Activated CD8-positive, alpha-beta T cell treated with anti-CD3 and anti-CD28 coated beads, Interleukin-2, amount 10 ng/mL, durations not matched to agents 7 days and 5 days (primary cell): Measurements from ENCODE around the gene MRC1. TPM values are rescaled to one million over a fixed set of nuclear protein-coding genes. Genes with fewer than 3 reads are reported as not detected.

Experiments used
- ATAC-seq: fragments of 150-1000 bp; cut with Tn5 transposase; one replicate; pipeline ENCODE4 v1.10.0; 2021; ENCODE audit warnings: moderate library complexity
- CTCF ChIA-PET: fragments of 350-600 bp; sonication (Branson Sonifier 250); formaldehyde crosslinking; loops from one replicate; lab custom pipeline; 2021; ENCODE audit warnings: antibody characterized with exemption; lab: Charles Lee
- POLR2A ChIA-PET: fragments of 350-600 bp; sonication (Branson Sonifier 250); formaldehyde crosslinking; loops from one replicate; lab custom pipeline; 2021; ENCODE audit warnings: antibody characterized with exemption; lab: Charles Lee
- DNase-seq: peaks from one replicate; pipeline ENCODE4 v3.0.0-alpha.2; 2020
- H3K27ac Mint-ChIP-seq: one replicate; pipeline ENCODE4 v1.8.0; 2021; ENCODE audit warnings: mild to moderate bottlenecking, mixed read lengths
- H3K27me3 Mint-ChIP-seq: one replicate; pipeline ENCODE4 v1.8.0; 2021; ENCODE audit warnings: low read depth, mixed read lengths
- H3K36me3 Mint-ChIP-seq: one replicate; pipeline ENCODE4 v1.8.0; 2021; ENCODE audit warnings: low read depth, mixed read lengths
- H3K4me1 Mint-ChIP-seq: one replicate; pipeline ENCODE4 v1.8.0; 2021; ENCODE audit warnings: low read depth, mixed read lengths
- H3K4me3 Mint-ChIP-seq: one replicate; pipeline ENCODE4 v1.8.0; 2021; ENCODE audit warnings: mild to moderate bottlenecking, mixed read lengths
- H3K9me3 Mint-ChIP-seq: one replicate; pipeline ENCODE4 v1.8.0; 2022; ENCODE audit warnings: mixed read lengths; ENCODE audit not compliant: insufficient read depth
- total RNA-seq, 2 experiments: library from RNA; stranded (reverse); gene quantifications; one replicate each; pipeline ENCODE4 v1.2.3, GENCODE V29; 2021

Gene MRC1
- total RNA-seq, 2 experiments from 2014 or later = not detected

GRCh38 chr10:17851611-17852010 lies 42.5 kb downstream of the MRC1 start:
- H3K9me3 Mint-ChIP-seq = no peaks in the 10 kb centered on the region
- no peak overlapping the region for H3K27ac Mint-ChIP-seq
- DNase-seq (no peak), ATAC-seq (no peak)
- H3K36me3 Mint-ChIP-seq = no peaks in the 10 kb centered on the region
- no peaks in the 10 kb centered on the region for H3K4me1 Mint-ChIP-seq
- no peaks in the 10 kb centered on the region for H3K27me3 Mint-ChIP-seq
- H3K4me3 Mint-ChIP-seq = no peak overlapping the region
- POLR2A ChIA-PET = no interaction called here
- CTCF ChIA-PET = no interaction called here

DNA sequence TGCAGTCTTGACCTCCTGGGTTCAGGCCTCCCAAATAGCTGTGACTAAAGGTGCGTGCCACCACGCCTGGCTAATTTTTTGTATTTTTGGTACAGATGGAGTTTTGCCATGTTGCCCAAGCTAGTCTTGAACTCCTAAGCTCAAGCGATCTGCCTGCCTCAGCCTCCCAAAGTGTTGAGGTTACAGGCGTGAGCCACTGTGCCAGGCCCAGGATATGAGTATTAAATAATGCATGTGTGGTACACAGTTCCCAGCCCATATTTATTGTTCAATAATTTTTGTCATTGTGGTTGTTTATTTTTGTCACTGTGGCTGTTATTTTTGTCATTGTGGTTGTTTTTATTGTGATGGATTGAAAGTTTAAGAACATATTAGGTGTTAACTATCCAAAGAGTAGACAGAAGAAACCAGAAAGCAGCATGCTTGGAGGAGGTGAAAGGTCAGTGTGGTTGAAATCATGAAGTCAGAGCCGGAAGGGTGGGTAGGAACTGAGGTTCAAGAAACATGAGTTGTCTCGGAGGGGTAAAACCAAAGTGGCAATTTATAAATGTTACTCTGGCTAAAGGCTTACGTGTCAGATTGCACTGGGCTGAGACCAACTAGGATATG lies 45.0 kb downstream of the MRC1 start:
- no peak for DNase-seq
- no peak for ATAC-seq
- Mint-ChIP-seq H3K4me1 (no peaks in the 10 kb centered on the region), H3K36me3 (no peaks in the 10 kb centered on the region), H3K27me3 (no peaks in the 10 kb centered on the region), H3K9me3 (no peaks in the 10 kb centered on the region), H3K4me3 (no peak overlapping the region), H3K27ac (peak overlapping the region; percentile 14)
- ChIA-PET POLR2A (no interaction called here), CTCF (no interaction called here)

GRCh38 chr10:17857040-17857439 lies 47.9 kb downstream of the MRC1 start:
- Mint-ChIP-seq H3K27me3 (no peaks in the 10 kb centered on the region), H3K27ac (no peak overlapping the region), H3K9me3 (no peaks in the 10 kb centered on the region), H3K4me1 (peaks cover 3% of the 10 kb centered on the region), H3K4me3 (no peak overlapping the region), H3K36me3 (no peaks in the 10 kb centered on the region)
- POLR2A ChIA-PET = no interaction called here
- DNase-seq (no peak), ATAC-seq (no peak)
- CTCF ChIA-PET = no interaction called here

DNA sequence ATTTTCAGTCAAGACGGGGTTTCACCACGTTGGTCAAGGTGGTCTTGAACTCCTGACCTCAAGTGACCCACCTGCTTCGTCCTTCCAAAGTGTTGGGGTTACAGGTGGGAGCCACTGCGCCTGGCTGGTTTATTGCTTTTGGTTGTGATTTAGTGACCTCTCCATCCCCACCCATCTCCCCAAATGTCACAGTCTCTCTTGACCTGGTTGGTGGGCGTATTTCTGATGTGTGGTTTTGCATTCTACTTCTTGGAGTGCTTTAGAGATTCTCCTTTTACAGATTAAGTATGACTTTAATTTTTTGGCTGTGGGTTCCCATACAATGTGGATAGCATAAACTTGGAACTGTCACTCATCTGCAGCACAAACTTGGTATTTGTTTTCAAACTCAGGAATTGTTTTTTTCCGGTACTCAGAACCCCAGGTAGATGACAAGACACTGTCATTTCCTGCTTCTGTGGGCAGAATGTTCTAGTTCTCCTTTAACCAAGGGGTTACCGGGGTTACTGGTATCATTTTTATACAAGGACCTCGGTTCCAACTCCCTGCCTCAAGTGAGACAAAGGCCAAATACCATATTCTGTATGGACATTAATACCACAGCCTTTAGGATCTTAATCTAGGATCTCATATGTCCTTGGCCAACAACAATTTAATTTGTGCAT lies 50.5 kb downstream of the MRC1 start:
- H3K4me1 Mint-ChIP-seq = peaks cover 3% of the 10 kb centered on the region
- H3K4me3 Mint-ChIP-seq = no peak overlapping the region
- POLR2A ChIA-PET = no interaction called here
- CTCF ChIA-PET = no interaction called here
- ATAC-seq = no peak
- no peak overlapping the region for H3K27ac Mint-ChIP-seq
- no peaks in the 10 kb centered on the region for H3K9me3 Mint-ChIP-seq
- no peaks in the 10 kb centered on the region for H3K27me3 Mint-ChIP-seq
- no peaks in the 10 kb centered on the region for H3K36me3 Mint-ChIP-seq
- no peak for DNase-seq

DNA sequence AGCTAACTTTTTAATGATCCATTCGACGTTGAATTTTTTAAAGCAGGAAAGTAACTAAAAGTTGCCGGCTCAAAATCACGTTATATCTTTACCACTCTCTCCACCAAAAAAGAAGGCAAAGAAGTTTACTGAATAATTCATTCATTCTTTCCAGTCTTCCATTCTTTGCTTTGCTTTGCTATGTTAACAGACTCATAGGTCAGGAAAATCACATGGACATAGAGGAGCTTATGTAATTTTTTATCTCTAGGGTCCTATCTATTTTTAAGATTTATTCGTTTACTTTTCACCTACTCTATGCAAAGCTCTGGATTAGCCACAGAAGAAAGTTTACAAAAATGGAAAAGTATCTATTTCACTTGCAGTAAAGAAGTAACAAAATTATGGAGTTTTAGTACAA lies 52.6 kb downstream of the MRC1 start:
- POLR2A ChIA-PET = no interaction called here
- CTCF ChIA-PET = no interaction called here
- no peak overlapping the region for H3K27ac Mint-ChIP-seq
- no peaks in the 10 kb centered on the region for H3K27me3 Mint-ChIP-seq
- ATAC-seq (no peak), DNase-seq (no peak)
- no peak overlapping the region for H3K4me3 Mint-ChIP-seq
- no peaks in the 10 kb centered on the region for H3K36me3 Mint-ChIP-seq
- no peaks in the 10 kb centered on the region for H3K9me3 Mint-ChIP-seq
- H3K4me1 Mint-ChIP-seq = peaks cover 3% of the 10 kb centered on the region

GRCh38 chr10:17865351-17865750 lies 56.2 kb downstream of the MRC1 start:
- no peak for ATAC-seq
- Mint-ChIP-seq H3K36me3 (no peaks in the 10 kb centered on the region), H3K27me3 (no peaks in the 10 kb centered on the region), H3K4me1 (no peaks in the 10 kb centered on the region), H3K4me3 (no peak overlapping the region), H3K27ac (no peak overlapping the region), H3K9me3 (no peaks in the 10 kb centered on the region)
- POLR2A ChIA-PET = no interaction called here
- CTCF ChIA-PET = interaction anchor here (1.2 kb wide), 1 partner anchor 17 kb away, joined by 3 read pairs; no protein-coding TSS in a partner anchor
- DNase-seq = no peak

GRCh38 chr10:17866346-17866745 lies 57.2 kb downstream of the MRC1 start:
- Mint-ChIP-seq H3K36me3 (no peaks in the 10 kb centered on the region), H3K4me1 (no peaks in the 10 kb centered on the region), H3K27me3 (no peaks in the 10 kb centered on the region), H3K9me3 (no peaks in the 10 kb centered on the region), H3K27ac (no peak overlapping the region), H3K4me3 (no peak overlapping the region)
- ChIA-PET POLR2A (no interaction called here), CTCF (interaction anchor here (1.2 kb wide), 1 partner anchor 18 kb away, joined by 3 read pairs; no protein-coding TSS in a partner anchor)
- ATAC-seq (no peak), DNase-seq (no peak)

GRCh38 chr10:17867056-17867455 lies 57.9 kb downstream of the MRC1 start:
- DNase-seq (no peak), ATAC-seq (no peak)
- Mint-ChIP-seq H3K9me3 (no peaks in the 10 kb centered on the region), H3K36me3 (no peaks in the 10 kb centered on the region), H3K4me3 (no peak overlapping the region), H3K27ac (no peak overlapping the region), H3K4me1 (no peaks in the 10 kb centered on the region), H3K27me3 (no peaks in the 10 kb centered on the region)
- ChIA-PET CTCF (no interaction called here), POLR2A (no interaction called here)

DNA sequence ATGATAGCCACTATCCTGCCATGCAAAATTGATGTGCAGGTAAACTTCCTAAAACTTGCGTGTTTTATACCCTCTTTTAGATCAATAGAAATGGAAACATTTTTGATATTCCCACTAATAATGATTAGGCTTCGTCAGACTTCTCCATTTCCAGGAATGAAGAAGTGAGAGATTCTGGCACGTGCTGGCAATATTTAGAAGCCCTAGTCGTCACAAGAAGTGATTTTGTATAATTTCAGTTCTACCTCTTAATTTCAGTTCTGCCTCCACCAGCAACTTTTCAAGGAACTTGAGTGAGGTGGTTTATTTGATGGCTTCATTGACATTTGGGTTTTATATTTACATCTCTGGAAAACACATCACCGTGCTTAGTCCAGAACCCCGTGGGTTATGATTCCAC lies 61.9 kb downstream of the MRC1 start:
- H3K9me3 Mint-ChIP-seq = no peaks in the 10 kb centered on the region
- ATAC-seq (no peak), DNase-seq (no peak)
- H3K4me3 Mint-ChIP-seq = no peak overlapping the region
- H3K36me3 Mint-ChIP-seq = no peaks in the 10 kb centered on the region
- ChIA-PET CTCF (no interaction called here), POLR2A (no interaction called here)
- no peaks in the 10 kb centered on the region for H3K27me3 Mint-ChIP-seq
- no peaks in the 10 kb centered on the region for H3K4me1 Mint-ChIP-seq
- H3K27ac Mint-ChIP-seq = no peak overlapping the region

- H3K4me1 Mint-ChIP-seq = no peaks in the 10 kb centered on the region
- no peaks in the 10 kb centered on the region for H3K27me3 Mint-ChIP-seq
- ATAC-seq (no peak), DNase-seq (no peak)
- POLR2A ChIA-PET = no interaction called here
- H3K9me3 Mint-ChIP-seq = no peaks in the 10 kb centered on the region
- no peaks in the 10 kb centered on the region for H3K36me3 Mint-ChIP-seq
- CTCF ChIA-PET = interaction anchor here (1.2 kb wide), 1 partner anchor 266 kb away, joined by 5 read pairs; no protein-coding TSS in a partner anchor
- no peak overlapping the region for H3K4me3 Mint-ChIP-seq
- no peak overlapping the region for H3K27ac Mint-ChIP-seq
These were observed 63.3 kb downstream of the MRC1 start for GRCh38 chr10:17872191-17873091.

GRCh38 chr10:17873946-17874345 lies 64.8 kb downstream of the MRC1 start:
- H3K9me3 Mint-ChIP-seq = no peaks in the 10 kb centered on the region
- CTCF ChIA-PET = no interaction called here
- H3K4me1 Mint-ChIP-seq = no peaks in the 10 kb centered on the region
- ATAC-seq = no peak
- no peaks in the 10 kb centered on the region for H3K27me3 Mint-ChIP-seq
- H3K4me3 Mint-ChIP-seq = no peak overlapping the region
- H3K36me3 Mint-ChIP-seq = no peaks in the 10 kb centered on the region
- H3K27ac Mint-ChIP-seq = no peak overlapping the region
- DNase-seq = no peak
- POLR2A ChIA-PET = no interaction called here

DNA sequence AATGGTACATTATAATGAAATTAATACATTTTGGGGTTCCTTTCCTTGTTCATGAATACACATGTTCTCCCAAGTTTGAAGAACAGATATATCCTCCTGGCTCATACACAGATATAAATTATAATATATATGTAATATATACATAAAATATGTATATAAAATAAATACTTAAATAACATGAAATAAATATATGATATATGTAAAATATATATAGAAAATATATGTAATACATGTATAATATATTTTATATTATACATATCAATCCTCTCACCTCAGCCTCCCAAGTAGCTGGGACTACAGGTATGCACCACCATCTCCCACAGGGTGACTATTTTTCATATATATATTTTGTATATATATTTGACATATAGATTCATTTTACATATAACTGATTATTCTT lies 68.0 kb downstream of the MRC1 start:
- CTCF ChIA-PET = no interaction called here
- Mint-ChIP-seq H3K4me3 (no peak overlapping the region), H3K9me3 (no peaks in the 10 kb centered on the region), H3K4me1 (no peaks in the 10 kb centered on the region), H3K27me3 (no peaks in the 10 kb centered on the region), H3K27ac (no peak overlapping the region), H3K36me3 (no peaks in the 10 kb centered on the region)
- DNase-seq (no peak), ATAC-seq (no peak)
- POLR2A ChIA-PET = no interaction called here
